WTC11 (cell line): ENCODE measurements around the gene SLC35F1. TPM values are rescaled to one million over a fixed set of nuclear protein-coding genes. Genes with fewer than 3 reads are reported as not detected.

Source experiments
- ATAC-seq: fragments of 200-7000 bp; cut with Tn5 transposase; 2 replicates; pipeline ENCODE4 v1.10.0; 2021; ENCODE audit warnings: mild to moderate bottlenecking, moderate library complexity
- CTCF ChIA-PET: fragments of 300-600 bp; sonication (Branson Sonifier 250); formaldehyde crosslinking; loops from one replicate; lab custom pipeline; 2021; ENCODE audit warnings: antibody characterized with exemption; lab: Charles Lee
- POLR2A ChIA-PET: fragments of 350-600 bp; sonication (Branson Sonifier 250); formaldehyde crosslinking; loops from one replicate; lab custom pipeline; 2021; ENCODE audit warnings: antibody characterized with exemption; lab: Charles Lee
- DNase-seq: peaks from one replicate; pipeline ENCODE4 v3.0.0; 2021; ENCODE audit warnings: low spot score
- H3K27ac Mint-ChIP-seq: 2 replicates; pipeline ENCODE4 v1.8.0; 2021; ENCODE audit warnings: mixed read lengths
- H3K27me3 Mint-ChIP-seq: 2 replicates; pipeline ENCODE4 v1.8.0; 2021; ENCODE audit warnings: low read depth, mild to moderate bottlenecking, moderate library complexity, mixed read lengths
- H3K36me3 Mint-ChIP-seq: 2 replicates; pipeline ENCODE4 v1.8.0; 2021; ENCODE audit warnings: mixed read lengths
- H3K4me1 Mint-ChIP-seq: 2 replicates; pipeline ENCODE4 v1.8.0; 2022; ENCODE audit warnings: mixed read lengths
- H3K4me3 Mint-ChIP-seq: 2 replicates; pipeline ENCODE4 v1.8.0; 2021; ENCODE audit warnings: mild to moderate bottlenecking, moderate library complexity, mixed read lengths
- H3K9me3 Mint-ChIP-seq: 2 replicates; pipeline ENCODE4 v1.8.0; 2021; ENCODE audit warnings: mixed read lengths
- ATF3 ChIP-seq: sonication (generic); formaldehyde crosslinking; conservative IDR thresholded peaks from 2 replicates; pipeline ENCODE4 v1.8.1; 2022; ENCODE audit warnings: mild to moderate bottlenecking, missing genetic modification reagents
- EMX1 ChIP-seq: fragments of 250-450 bp; sonication (Bioruptor Pico); IDR thresholded peaks from 2 replicates; pipeline ENCODE4 v1.8.0; 2021; ENCODE audit warnings: mild to moderate bottlenecking
- GTF2I ChIP-seq: fragments of 250-450 bp; sonication (Bioruptor Pico); conservative IDR thresholded peaks from 2 replicates; pipeline ENCODE4 v1.4.0; 2021; ENCODE audit warnings: mild to moderate bottlenecking
- IRF2 ChIP-seq: sonication (generic); formaldehyde crosslinking; IDR thresholded peaks from 2 replicates; pipeline ENCODE4 v1.8.0; 2022; ENCODE audit warnings: low read depth, missing genetic modification reagents, borderline replicate concordance
- JUN ChIP-seq: sonication (generic); formaldehyde crosslinking; IDR thresholded peaks from 2 replicates; pipeline ENCODE4 v1.8.0; 2023; ENCODE audit warnings: mild to moderate bottlenecking, missing genetic modification reagents
- KAT7 ChIP-seq: sonication (generic); formaldehyde crosslinking; IDR thresholded peaks from 2 replicates; pipeline ENCODE4 v1.8.1; 2023; ENCODE audit warnings: missing genetic modification reagents, mild to moderate bottlenecking, borderline replicate concordance
- MYBL2 ChIP-seq: sonication (generic); formaldehyde crosslinking; IDR thresholded peaks from 2 replicates; pipeline ENCODE4 v1.8.1; 2023; ENCODE audit warnings: mild to moderate bottlenecking, moderate library complexity, missing genetic modification reagents
- NFE2L1 ChIP-seq: sonication (generic); formaldehyde crosslinking; IDR thresholded peaks from 2 replicates; pipeline ENCODE4 v1.8.1; 2023; ENCODE audit warnings: missing genetic modification reagents
- NR1H2 ChIP-seq: sonication (generic); formaldehyde crosslinking; IDR thresholded peaks from 2 replicates; pipeline ENCODE4 v1.9.0; 2021; ENCODE audit warnings: mild to moderate bottlenecking, moderate library complexity, missing genetic modification reagents
- PREB ChIP-seq: sonication (generic); formaldehyde crosslinking; IDR thresholded peaks from 2 replicates; pipeline ENCODE4 v1.8.1; 2022; ENCODE audit warnings: mild to moderate bottlenecking, missing genetic modification reagents, moderate library complexity, borderline replicate concordance
- PRRX2 ChIP-seq: fragments of 250-450 bp; sonication (Bioruptor Pico); IDR thresholded peaks from 2 replicates; pipeline ENCODE4 v1.8.0; 2021; ENCODE audit warnings: mild to moderate bottlenecking
- ZNF232 ChIP-seq: sonication (generic); formaldehyde crosslinking; IDR thresholded peaks from 2 replicates; pipeline ENCODE4 v1.8.0; 2022; ENCODE audit warnings: mild to moderate bottlenecking, missing genetic modification reagents
- ZNF396 ChIP-seq: fragments of 250-450 bp; sonication (Bioruptor Pico); IDR thresholded peaks from 2 replicates; pipeline ENCODE4 v1.8.0; 2021; ENCODE audit warnings: mild to moderate bottlenecking, moderate library complexity, borderline replicate concordance
- ZNF416 ChIP-seq: fragments of 250-450 bp; sonication (Bioruptor Pico); IDR thresholded peaks from 2 replicates; pipeline ENCODE4 v1.9.0; 2021; ENCODE audit warnings: mild to moderate bottlenecking, inconsistent platforms
- total RNA-seq: library from RNA; stranded (reverse); gene quantifications from 3 replicates; pipeline ENCODE4 v1.2.3, GENCODE V29; 2021
- TF ChIP-seq, protein P1 (sequence below): sonication (generic); formaldehyde crosslinking; IDR thresholded peaks from 2 replicates; pipeline ENCODE4 v1.8.0; 2022; ENCODE audit warnings: mild to moderate bottlenecking, missing genetic modification reagents
- TF ChIP-seq, protein P2 (sequence below): sonication (generic); formaldehyde crosslinking; conservative IDR thresholded peaks from 2 replicates; pipeline ENCODE4 v1.8.1; 2023; ENCODE audit warnings: mild to moderate bottlenecking, low read depth, missing genetic modification reagents, moderate library complexity
- TF ChIP-seq, protein P3 (sequence below): sonication (generic); formaldehyde crosslinking; IDR thresholded peaks from 2 replicates; pipeline ENCODE4 v1.8.1; 2022; ENCODE audit warnings: mild to moderate bottlenecking, moderate library complexity, missing genetic modification reagents
- TF ChIP-seq, protein P4 (sequence below): sonication (generic); formaldehyde crosslinking; IDR thresholded peaks from 2 replicates; pipeline ENCODE4 v1.8.1; 2022; ENCODE audit warnings: low read depth, missing genetic modification reagents, borderline replicate concordance
- TF ChIP-seq, protein P5 (sequence below): fragments of 250-450 bp; sonication (Bioruptor Pico); IDR thresholded peaks from 2 replicates; pipeline ENCODE4 v1.9.0; 2021; ENCODE audit warnings: moderate library complexity, mild to moderate bottlenecking, inconsistent platforms, borderline replicate concordance
- TF ChIP-seq, protein P6 (sequence below): sonication (generic); formaldehyde crosslinking; IDR thresholded peaks from 2 replicates; pipeline ENCODE4 v1.8.1; 2023; ENCODE audit warnings: mild to moderate bottlenecking, missing genetic modification reagents

The SLC35F1 gene
- total RNA-seq, 1 experiment from 2014 or later, result 11.0 TPM

GRCh38 chr6:117986396-117986795 lies 79.3 kb downstream of the SLC35F1 start (continued):
- no peak for TF ChIP-seq PRRX2 (CRISPR knock-in tag)
- no peak for TF ChIP-seq GTF2I (CRISPR knock-in tag)
- TF ChIP-seq, protein P1, sequence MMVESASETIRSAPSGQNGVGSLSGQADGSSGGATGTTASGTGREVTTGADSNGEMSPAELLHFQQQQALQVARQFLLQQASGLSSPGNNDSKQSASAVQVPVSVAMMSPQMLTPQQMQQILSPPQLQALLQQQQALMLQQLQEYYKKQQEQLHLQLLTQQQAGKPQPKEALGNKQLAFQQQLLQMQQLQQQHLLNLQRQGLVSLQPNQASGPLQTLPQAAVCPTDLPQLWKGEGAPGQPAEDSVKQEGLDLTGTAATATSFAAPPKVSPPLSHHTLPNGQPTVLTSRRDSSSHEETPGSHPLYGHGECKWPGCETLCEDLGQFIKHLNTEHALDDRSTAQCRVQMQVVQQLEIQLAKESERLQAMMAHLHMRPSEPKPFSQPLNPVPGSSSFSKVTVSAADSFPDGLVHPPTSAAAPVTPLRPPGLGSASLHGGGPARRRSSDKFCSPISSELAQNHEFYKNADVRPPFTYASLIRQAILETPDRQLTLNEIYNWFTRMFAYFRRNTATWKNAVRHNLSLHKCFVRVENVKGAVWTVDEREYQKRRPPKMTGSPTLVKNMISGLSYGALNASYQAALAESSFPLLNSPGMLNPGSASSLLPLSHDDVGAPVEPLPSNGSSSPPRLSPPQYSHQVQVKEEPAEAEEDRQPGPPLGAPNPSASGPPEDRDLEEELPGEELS (CRISPR knock-in tag), result no peak
- TF ChIP-seq IRF2 (CRISPR knock-in tag), result no peak
- no peak for TF ChIP-seq NFE2L1 (CRISPR knock-in tag)
- TF ChIP-seq ATF3 (CRISPR knock-in tag), result no peak
- no peak for TF ChIP-seq ZNF416 (CRISPR knock-in tag)
- TF ChIP-seq MYBL2 (CRISPR knock-in tag), result no peak

- Mint-ChIP-seq H3K4me3 (no peak overlapping the region), H3K9me3 (no peaks in the 10 kb centered on the region), H3K27ac (no peak overlapping the region), H3K36me3 (no peaks in the 10 kb centered on the region), H3K4me1 (peaks cover 17% of the 10 kb centered on the region), H3K27me3 (no peaks in the 10 kb centered on the region)
- ChIA-PET POLR2A (no interaction called here), CTCF (no interaction called here)
- TF ChIP-seq ZNF232 (CRISPR knock-in tag) (no peak), KAT7 (no peak), PRRX2 (CRISPR knock-in tag) (no peak)
- DNase-seq (no peak), ATAC-seq (no peak)
Measured at GRCh38 chr6:117989086-117989485, 82.0 kb downstream of the SLC35F1 start.

DNA sequence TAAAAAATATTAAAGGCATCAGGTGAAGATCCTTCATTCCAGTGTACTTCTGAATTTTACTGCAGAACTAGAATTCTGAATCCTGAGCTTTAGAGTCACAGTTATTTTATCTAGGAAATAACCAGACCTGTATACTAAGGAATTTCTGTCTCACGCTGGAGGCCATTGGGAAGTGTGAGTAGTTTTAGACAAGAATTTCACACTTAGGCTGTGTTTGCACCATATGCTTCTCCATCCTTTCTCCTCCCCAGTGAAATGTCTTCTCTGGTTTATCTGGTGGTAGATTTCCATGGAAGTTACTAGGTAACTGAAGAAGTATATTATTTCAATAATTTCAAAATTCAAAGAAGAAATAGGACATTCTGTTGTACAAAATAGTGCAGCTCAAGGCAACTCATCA lies 83.1 kb downstream of the SLC35F1 start:
- Mint-ChIP-seq H3K36me3 (peaks cover 4% of the 10 kb centered on the region), H3K27me3 (no peaks in the 10 kb centered on the region), H3K4me1 (peaks cover 17% of the 10 kb centered on the region), H3K27ac (no peak overlapping the region), H3K9me3 (peaks cover 4% of the 10 kb centered on the region), H3K4me3 (no peak overlapping the region)
- ChIA-PET POLR2A (interaction anchor here (0.6 kb wide), 1 partner anchor 719 kb away, joined by 3 read pairs; no protein-coding TSS in a partner anchor), CTCF (no interaction called here)
- ATAC-seq, result no peak
- DNase-seq, result no peak
- TF ChIP-seq PREB (CRISPR knock-in tag) (no peak), MYBL2 (CRISPR knock-in tag) (no peak), JUN (CRISPR knock-in tag) (no peak), EMX1 (CRISPR knock-in tag) (no peak), NR1H2 (CRISPR knock-in tag) (no peak), ZNF416 (CRISPR knock-in tag) (no peak), ZNF396 (CRISPR knock-in tag) (no peak)
- TF ChIP-seq, protein P2, sequence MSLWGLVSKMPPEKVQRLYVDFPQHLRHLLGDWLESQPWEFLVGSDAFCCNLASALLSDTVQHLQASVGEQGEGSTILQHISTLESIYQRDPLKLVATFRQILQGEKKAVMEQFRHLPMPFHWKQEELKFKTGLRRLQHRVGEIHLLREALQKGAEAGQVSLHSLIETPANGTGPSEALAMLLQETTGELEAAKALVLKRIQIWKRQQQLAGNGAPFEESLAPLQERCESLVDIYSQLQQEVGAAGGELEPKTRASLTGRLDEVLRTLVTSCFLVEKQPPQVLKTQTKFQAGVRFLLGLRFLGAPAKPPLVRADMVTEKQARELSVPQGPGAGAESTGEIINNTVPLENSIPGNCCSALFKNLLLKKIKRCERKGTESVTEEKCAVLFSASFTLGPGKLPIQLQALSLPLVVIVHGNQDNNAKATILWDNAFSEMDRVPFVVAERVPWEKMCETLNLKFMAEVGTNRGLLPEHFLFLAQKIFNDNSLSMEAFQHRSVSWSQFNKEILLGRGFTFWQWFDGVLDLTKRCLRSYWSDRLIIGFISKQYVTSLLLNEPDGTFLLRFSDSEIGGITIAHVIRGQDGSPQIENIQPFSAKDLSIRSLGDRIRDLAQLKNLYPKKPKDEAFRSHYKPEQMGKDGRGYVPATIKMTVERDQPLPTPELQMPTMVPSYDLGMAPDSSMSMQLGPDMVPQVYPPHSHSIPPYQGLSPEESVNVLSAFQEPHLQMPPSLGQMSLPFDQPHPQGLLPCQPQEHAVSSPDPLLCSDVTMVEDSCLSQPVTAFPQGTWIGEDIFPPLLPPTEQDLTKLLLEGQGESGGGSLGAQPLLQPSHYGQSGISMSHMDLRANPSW (CRISPR knock-in tag), result no peak
- TF ChIP-seq, protein P3, sequence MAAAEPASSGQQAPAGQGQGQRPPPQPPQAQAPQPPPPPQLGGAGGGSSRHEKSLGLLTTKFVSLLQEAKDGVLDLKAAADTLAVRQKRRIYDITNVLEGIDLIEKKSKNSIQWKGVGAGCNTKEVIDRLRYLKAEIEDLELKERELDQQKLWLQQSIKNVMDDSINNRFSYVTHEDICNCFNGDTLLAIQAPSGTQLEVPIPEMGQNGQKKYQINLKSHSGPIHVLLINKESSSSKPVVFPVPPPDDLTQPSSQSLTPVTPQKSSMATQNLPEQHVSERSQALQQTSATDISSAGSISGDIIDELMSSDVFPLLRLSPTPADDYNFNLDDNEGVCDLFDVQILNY, result no peak
- TF ChIP-seq, protein P4, sequence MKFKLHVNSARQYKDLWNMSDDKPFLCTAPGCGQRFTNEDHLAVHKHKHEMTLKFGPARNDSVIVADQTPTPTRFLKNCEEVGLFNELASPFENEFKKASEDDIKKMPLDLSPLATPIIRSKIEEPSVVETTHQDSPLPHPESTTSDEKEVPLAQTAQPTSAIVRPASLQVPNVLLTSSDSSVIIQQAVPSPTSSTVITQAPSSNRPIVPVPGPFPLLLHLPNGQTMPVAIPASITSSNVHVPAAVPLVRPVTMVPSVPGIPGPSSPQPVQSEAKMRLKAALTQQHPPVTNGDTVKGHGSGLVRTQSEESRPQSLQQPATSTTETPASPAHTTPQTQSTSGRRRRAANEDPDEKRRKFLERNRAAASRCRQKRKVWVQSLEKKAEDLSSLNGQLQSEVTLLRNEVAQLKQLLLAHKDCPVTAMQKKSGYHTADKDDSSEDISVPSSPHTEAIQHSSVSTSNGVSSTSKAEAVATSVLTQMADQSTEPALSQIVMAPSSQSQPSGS (CRISPR knock-in tag), result no peak
- TF ChIP-seq, protein P1 (CRISPR knock-in tag), result no peak
- TF ChIP-seq, protein P5, sequence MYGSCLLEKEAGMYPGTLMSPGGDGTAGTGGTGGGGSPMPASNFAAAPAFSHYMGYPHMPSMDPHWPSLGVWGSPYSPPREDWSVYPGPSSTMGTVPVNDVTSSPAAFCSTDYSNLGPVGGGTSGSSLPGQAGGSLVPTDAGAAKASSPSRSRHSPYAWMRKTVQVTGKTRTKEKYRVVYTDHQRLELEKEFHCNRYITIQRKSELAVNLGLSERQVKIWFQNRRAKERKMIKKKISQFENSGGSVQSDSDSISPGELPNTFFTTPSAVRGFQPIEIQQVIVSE (CRISPR knock-in tag), result no peak
- TF ChIP-seq, protein P6, sequence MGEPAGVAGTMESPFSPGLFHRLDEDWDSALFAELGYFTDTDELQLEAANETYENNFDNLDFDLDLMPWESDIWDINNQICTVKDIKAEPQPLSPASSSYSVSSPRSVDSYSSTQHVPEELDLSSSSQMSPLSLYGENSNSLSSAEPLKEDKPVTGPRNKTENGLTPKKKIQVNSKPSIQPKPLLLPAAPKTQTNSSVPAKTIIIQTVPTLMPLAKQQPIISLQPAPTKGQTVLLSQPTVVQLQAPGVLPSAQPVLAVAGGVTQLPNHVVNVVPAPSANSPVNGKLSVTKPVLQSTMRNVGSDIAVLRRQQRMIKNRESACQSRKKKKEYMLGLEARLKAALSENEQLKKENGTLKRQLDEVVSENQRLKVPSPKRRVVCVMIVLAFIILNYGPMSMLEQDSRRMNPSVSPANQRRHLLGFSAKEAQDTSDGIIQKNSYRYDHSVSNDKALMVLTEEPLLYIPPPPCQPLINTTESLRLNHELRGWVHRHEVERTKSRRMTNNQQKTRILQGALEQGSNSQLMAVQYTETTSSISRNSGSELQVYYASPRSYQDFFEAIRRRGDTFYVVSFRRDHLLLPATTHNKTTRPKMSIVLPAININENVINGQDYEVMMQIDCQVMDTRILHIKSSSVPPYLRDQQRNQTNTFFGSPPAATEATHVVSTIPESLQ, result no peak
